ENCODE measurements around the gene USP17L29.
"Not testable (repeated sequence)": the region's sequence is repeated elsewhere in the genome, so short reads cannot be mapped to it uniquely, and the experiment has no call there.

- TF ChIP-seq SIN3A (IDR thresholded peaks at IDR 0.05; ENCODE audit: low read depth); POLR2A (IDR thresholded peaks at IDR 0.05; ENCODE audit: borderline replicate concordance, extremely low read depth, insufficient read depth, insufficient read length); CTCF (IDR thresholded peaks at IDR 0.05 in 2 of 3, conservative IDR thresholded peaks at IDR 0.05 in 1 of 3; ENCODE audit: borderline replicate concordance in 1 of 3, insufficient read depth in 1 of 3, low read depth in 2 of 3, low read length in 2 of 3); EZH2 (IDR thresholded peaks at IDR 0.05): not testable (repeated sequence)
Observed at GRCh38 chr4:9329611-9330010, 23.8 kb upstream of the USP17L29 start, which contains the start of gene USP17L25.

Measured in HCT116 (cell line).